ENCODE results near the gene NACA.
"Not testable (repeated sequence)": the region's sequence is repeated elsewhere in the genome, so short reads cannot be mapped to it uniquely, and the experiment has no call there.

The NACA gene

GRCh38 chr12:56723889-56724700 is 1.0 kb downstream of the NACA start:
- DNase-seq = no peak

- DNase-seq = no peak
These were observed 1.7 kb downstream of the NACA start for GRCh38 chr12:56723352-56723751.

GRCh38 chr12:56722832-56723231 is 2.3 kb downstream of the NACA start:
- DNase-seq = no peak

- no peak for DNase-seq
These were observed 3.4 kb downstream of the NACA start for GRCh38 chr12:56721721-56722120.

GRCh38 chr12:56721216-56721615 is 3.9 kb downstream of the NACA start:
- DNase-seq = no peak

- no peak for DNase-seq
These were observed 4.4 kb downstream of the NACA start for GRCh38 chr12:56720731-56721151.

GRCh38 chr12:56719056-56719455 is 6.0 kb downstream of the NACA start:
- DNase-seq = no peak

GRCh38 chr12:56718636-56719035 is 6.5 kb downstream of the NACA start:
- DNase-seq = no peak

GRCh38 chr12:56718149-56718548 is 7.0 kb downstream of the NACA start:
- DNase-seq = no peak

- no peak for DNase-seq
These were observed 7.9 kb downstream of the NACA start for GRCh38 chr12:56716933-56717880.

GRCh38 chr12:56716458-56716857 is 8.6 kb downstream of the NACA start:
- no peak for DNase-seq

- DNase-seq = no peak
These were observed 9.3 kb downstream of the NACA start for GRCh38 chr12:56715798-56716197.

GRCh38 chr12:56714431-56714929 is 10.6 kb downstream of the NACA start:
- DNase-seq = no peak

- no peak for DNase-seq
These were observed 11.8 kb downstream of the NACA start for GRCh38 chr12:56713345-56713744.

GRCh38 chr12:56709759-56710376 is 15.2 kb downstream of the NACA start:
- DNase-seq = no peak

GRCh38 chr12:56704522-56704921 is 20.6 kb downstream of the NACA start:
- DNase-seq = not testable (repeated sequence)

GRCh38 chr12:56699020-56699661 is 26.0 kb downstream of the NACA start:
- DNase-seq = no peak

GRCh38 chr12:56695327-56696101 is 29.6 kb downstream of the NACA start:
- no peak for DNase-seq

GRCh38 chr12:56694161-56694560 is 30.9 kb downstream of the NACA start:
- DNase-seq = no peak

GRCh38 chr12:56688846-56689109 is 36.3 kb downstream of the NACA start:
- DNase-seq = no peak

GRCh38 chr12:56688129-56688845 is 36.8 kb downstream of the NACA start, which contains the start of gene PTGES3:
PTGES3 (minus strand) TSS chr12:56688284; CDS start chr12:56687999, 285 bp downstream.
- DNase-seq = peak; percentile 98
